Lower leg skin (tissue), 3 donors: Measurements from ENCODE around the gene PIR.

ENCODE experiments used
- POLR2A ChIP-seq, 2 donors: fragments of 450-650 bp; IDR thresholded peaks; one replicate each; pipeline ENCODE4 v1.6.1; 2016 to 2017; ENCODE audit warnings: antibody characterized with exemption in 2 of 2, mild to moderate bottlenecking in 1 of 2, moderate library complexity in 1 of 2
- TF ChIP-seq, protein P1 (sequence below), 3 donors: fragments of 450-650 bp; IDR thresholded peaks; one replicate each; pipeline ENCODE4 v1.5.1; 2016; ENCODE audit warnings: antibody characterized with exemption in 3 of 3, mild to moderate bottlenecking in 3 of 3, moderate library complexity in 2 of 3

DNA sequence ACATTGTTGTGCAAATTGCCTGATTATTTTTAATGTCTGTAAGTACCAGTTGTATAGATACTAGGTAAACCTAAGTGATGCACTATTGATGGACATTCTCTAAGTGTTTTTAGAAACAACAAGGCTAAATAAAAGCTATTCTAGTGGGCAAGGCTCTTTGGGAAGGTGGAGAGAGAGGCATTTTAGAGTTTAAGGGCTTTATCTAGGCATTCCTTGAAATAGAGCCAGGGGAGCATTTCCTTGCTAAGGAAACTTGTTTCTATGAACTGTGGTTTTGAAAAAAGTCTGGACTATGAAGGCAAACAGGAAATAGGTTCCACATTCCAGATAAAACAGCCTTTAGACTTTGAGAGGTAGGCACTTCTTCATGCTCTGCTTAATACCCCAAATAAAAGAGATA lies 31.3 kb upstream of the PIR start:
- TF ChIP-seq, protein P1, sequence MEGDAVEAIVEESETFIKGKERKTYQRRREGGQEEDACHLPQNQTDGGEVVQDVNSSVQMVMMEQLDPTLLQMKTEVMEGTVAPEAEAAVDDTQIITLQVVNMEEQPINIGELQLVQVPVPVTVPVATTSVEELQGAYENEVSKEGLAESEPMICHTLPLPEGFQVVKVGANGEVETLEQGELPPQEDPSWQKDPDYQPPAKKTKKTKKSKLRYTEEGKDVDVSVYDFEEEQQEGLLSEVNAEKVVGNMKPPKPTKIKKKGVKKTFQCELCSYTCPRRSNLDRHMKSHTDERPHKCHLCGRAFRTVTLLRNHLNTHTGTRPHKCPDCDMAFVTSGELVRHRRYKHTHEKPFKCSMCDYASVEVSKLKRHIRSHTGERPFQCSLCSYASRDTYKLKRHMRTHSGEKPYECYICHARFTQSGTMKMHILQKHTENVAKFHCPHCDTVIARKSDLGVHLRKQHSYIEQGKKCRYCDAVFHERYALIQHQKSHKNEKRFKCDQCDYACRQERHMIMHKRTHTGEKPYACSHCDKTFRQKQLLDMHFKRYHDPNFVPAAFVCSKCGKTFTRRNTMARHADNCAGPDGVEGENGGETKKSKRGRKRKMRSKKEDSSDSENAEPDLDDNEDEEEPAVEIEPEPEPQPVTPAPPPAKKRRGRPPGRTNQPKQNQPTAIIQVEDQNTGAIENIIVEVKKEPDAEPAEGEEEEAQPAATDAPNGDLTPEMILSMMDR (IDR thresholded peaks at IDR 0.05) = no peak
- TF ChIP-seq POLR2A (IDR thresholded peaks at IDR 0.05) = no peak
